Measurements from ENCODE around the gene SEC14L1.

DNA sequence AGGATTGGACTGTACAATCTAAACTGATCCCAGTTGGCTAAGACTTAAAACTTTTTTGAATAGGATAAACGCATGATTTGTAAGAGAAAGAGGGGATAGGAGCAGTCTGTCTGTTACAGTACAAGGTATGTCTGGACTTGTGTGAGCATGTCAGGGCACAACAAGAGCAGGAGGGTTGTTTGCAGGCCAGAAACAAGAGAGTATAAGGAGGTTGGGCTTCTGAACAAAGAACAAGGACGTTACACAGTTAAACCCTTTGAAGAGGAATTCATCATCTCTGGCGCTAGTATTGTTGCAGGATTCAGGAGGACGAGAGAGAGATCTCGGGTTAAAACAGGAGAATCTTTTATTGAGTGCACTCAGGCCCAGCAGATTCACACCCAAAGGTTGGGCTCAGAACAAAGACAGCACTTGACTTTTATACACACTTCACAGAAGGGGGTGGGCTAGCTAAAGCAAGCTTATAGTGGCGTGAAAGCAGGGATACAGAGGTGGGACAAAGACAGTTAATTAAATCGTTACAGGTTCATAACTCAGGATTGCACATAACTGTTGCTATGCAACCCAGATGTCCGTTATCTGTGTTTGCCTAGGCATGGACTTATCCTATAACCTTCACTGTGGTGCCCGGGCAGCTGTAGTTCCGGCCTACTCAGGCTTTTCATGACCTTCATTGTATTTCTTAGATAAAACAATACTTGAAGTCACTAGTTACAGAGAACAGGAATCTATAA is 34.3 kb downstream of the SEC14L1 start:
- no peak for TF ChIP-seq CTCF (IDR thresholded peaks at IDR 0.05; ENCODE audit: low read depth, low read length)
- TF ChIP-seq MYC (IDR thresholded peaks at IDR 0.05; ENCODE audit: low read depth, low read length): no peak
- TF ChIP-seq, protein P1, sequence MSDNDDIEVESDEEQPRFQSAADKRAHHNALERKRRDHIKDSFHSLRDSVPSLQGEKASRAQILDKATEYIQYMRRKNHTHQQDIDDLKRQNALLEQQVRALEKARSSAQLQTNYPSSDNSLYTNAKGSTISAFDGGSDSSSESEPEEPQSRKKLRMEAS (IDR thresholded peaks at IDR 0.05; ENCODE audit: low read depth, low read length): no peak
- no peak for TF ChIP-seq POLR2A (IDR thresholded peaks at IDR 0.05; ENCODE audit: extremely low read depth, insufficient read length)

All from NB4 (cell line).